Endothelial cell of umbilical vein (primary cell): ENCODE data around the gene RNGTT.

Experiments used
- CTCF ChIP-seq, 2 donors: IDR thresholded peaks; 1 replicate in 1 of 2; 2 replicates in 1 of 2; pipeline ENCODE4 v1.5.1; 2011; ENCODE audit warnings: low read length in 2 of 2, mild to moderate bottlenecking in 2 of 2, moderate library complexity in 2 of 2, control low read depth in 1 of 2, inconsistent platforms in 1 of 2, low read depth in 1 of 2; ENCODE audit not compliant: insufficient read depth in 1 of 2; ENCODE audit errors: extremely low read depth in 1 of 2
- EZH2 ChIP-seq: IDR thresholded peaks from 2 replicates; pipeline ENCODE4 v1.6.1; 2012; ENCODE audit warnings: borderline replicate concordance, low read depth, mild to moderate bottlenecking, moderate library complexity, low read length, inconsistent platforms; ENCODE audit not compliant: severe bottlenecking
- GATA2 ChIP-seq: IDR thresholded peaks from 2 replicates; pipeline ENCODE4 v1.7.0; 2011; ENCODE audit warnings: low read depth, mild to moderate bottlenecking, moderate library complexity, mixed read lengths, low read length; ENCODE audit not compliant: insufficient read length, insufficient read depth
- JUN ChIP-seq: IDR thresholded peaks from 2 replicates; pipeline ENCODE4 v1.6.1; 2011; ENCODE audit warnings: borderline replicate concordance, low read depth; ENCODE audit not compliant: insufficient read length, insufficient read depth
- MAX ChIP-seq: IDR thresholded peaks from 2 replicates; pipeline ENCODE4 v1.6.1; 2011; ENCODE audit not compliant: insufficient read depth, insufficient read length
- MYC ChIP-seq: IDR thresholded peaks from one replicate; pipeline ENCODE4 v1.6.1; 2011; ENCODE audit warnings: mild to moderate bottlenecking, low read depth, low read length
- POLR2A ChIP-seq: IDR thresholded peaks from 2 replicates; pipeline ENCODE4 v1.6.1; 2012; ENCODE audit warnings: low read depth, mild to moderate bottlenecking, control low read depth, low read length
- POLR2AphosphoS5 ChIP-seq: IDR thresholded peaks from 2 replicates; pipeline ENCODE4 v1.6.1; 2012; ENCODE audit warnings: low read depth, mild to moderate bottlenecking, control low read depth, low read length, moderate library complexity; ENCODE audit not compliant: insufficient read depth

GRCh38 chr6:88665131-88665530 is 298.3 kb downstream of the RNGTT start:
- TF ChIP-seq POLR2AphosphoS5 (no peak), EZH2 (no peak), CTCF (IDR thresholded peaks at IDR 0.05; ENCODE audit: extremely low read depth in 1 of 2, insufficient read depth in 1 of 2, low read depth in 1 of 2, low read length in 2 of 2) (no peak), JUN (no peak), MAX (no peak), POLR2A (no peak), MYC (no peak), GATA2 (no peak)
